Activated naive CD4-positive, alpha-beta T cell treated with anti-CD3 and anti-CD28 coated beads, Interleukin-2, amount 50 U/mL, for 24 hours (primary cell): ENCODE measurements around the gene PRM1.

Experiments
- H3K27ac Mint-ChIP-seq: one replicate; pipeline ENCODE4 v1.8.0; 2021; ENCODE audit warnings: mild to moderate bottlenecking, mixed read lengths
- H3K27me3 Mint-ChIP-seq: one replicate; pipeline ENCODE4 v1.8.0; 2021; ENCODE audit warnings: mixed read lengths
- H3K36me3 Mint-ChIP-seq: one replicate; pipeline ENCODE4 v1.8.0; 2021; ENCODE audit warnings: mixed read lengths
- H3K4me1 Mint-ChIP-seq: one replicate; pipeline ENCODE4 v1.8.0; 2021; ENCODE audit warnings: mixed read lengths
- H3K4me3 Mint-ChIP-seq: one replicate; pipeline ENCODE4 v1.8.0; 2021; ENCODE audit warnings: mild to moderate bottlenecking, mixed read lengths
- H3K9me3 Mint-ChIP-seq: one replicate; pipeline ENCODE4 v1.8.0; 2021; ENCODE audit warnings: mixed read lengths

The PRM1 gene

GRCh38 chr16:11245222-11245737 is 35.9 kb downstream of the PRM1 start:
- Mint-ChIP-seq H3K36me3 (peaks cover 2% of the 10 kb centered on the region), H3K9me3 (no peaks in the 10 kb centered on the region), H3K27ac (peak overlapping the region; percentile 79), H3K27me3 (no peaks in the 10 kb centered on the region), H3K4me3 (no peak overlapping the region), H3K4me1 (peaks cover 5% of the 10 kb centered on the region)

- no peaks in the 10 kb centered on the region for H3K27me3 Mint-ChIP-seq
Observed at GRCh38 chr16:11242658-11243057, 38.5 kb downstream of the PRM1 start.

GRCh38 chr16:11241480-11242204 is 39.5 kb downstream of the PRM1 start:
- no peak overlapping the region for H3K27ac Mint-ChIP-seq
- peaks cover 10% of the 10 kb centered on the region for H3K4me1 Mint-ChIP-seq
- no peak overlapping the region for H3K4me3 Mint-ChIP-seq
- H3K9me3 Mint-ChIP-seq, result no peaks in the 10 kb centered on the region
- no peaks in the 10 kb centered on the region for H3K27me3 Mint-ChIP-seq
- H3K36me3 Mint-ChIP-seq, result no peaks in the 10 kb centered on the region

More at GRCh38 chr16:11242658-11243057, 38.5 kb downstream of the PRM1 start:
- Mint-ChIP-seq H3K4me3 (no peak overlapping the region), H3K36me3 (no peaks in the 10 kb centered on the region), H3K27ac (no peak overlapping the region), H3K4me1 (peaks cover 5% of the 10 kb centered on the region), H3K9me3 (no peaks in the 10 kb centered on the region)

- Mint-ChIP-seq H3K4me1 (peaks cover 10% of the 10 kb centered on the region), H3K4me3 (peak overlapping the region; percentile 3), H3K27me3 (no peaks in the 10 kb centered on the region), H3K36me3 (no peaks in the 10 kb centered on the region), H3K27ac (peak overlapping the region; percentile 87), H3K9me3 (no peaks in the 10 kb centered on the region)
Observed at GRCh38 chr16:11240636-11241473, 40.3 kb downstream of the PRM1 start.

- Mint-ChIP-seq H3K27ac (peak overlapping the region; percentile 90), H3K4me3 (peak overlapping the region; percentile 3), H3K4me1 (peaks cover 13% of the 10 kb centered on the region)
Observed at GRCh38 chr16:11239644-11240632, 41.2 kb downstream of the PRM1 start.

GRCh38 chr16:11238272-11239202 is 42.6 kb downstream of the PRM1 start:
- H3K36me3 Mint-ChIP-seq, result no peaks in the 10 kb centered on the region
- H3K4me1 Mint-ChIP-seq, result peaks cover 25% of the 10 kb centered on the region
- peak overlapping the region; percentile 30 for H3K27ac Mint-ChIP-seq
- H3K9me3 Mint-ChIP-seq, result no peaks in the 10 kb centered on the region
- H3K27me3 Mint-ChIP-seq, result no peaks in the 10 kb centered on the region
- H3K4me3 Mint-ChIP-seq, result no peak overlapping the region

More at GRCh38 chr16:11239644-11240632, 41.2 kb downstream of the PRM1 start:
- Mint-ChIP-seq H3K36me3 (no peaks in the 10 kb centered on the region), H3K27me3 (no peaks in the 10 kb centered on the region), H3K9me3 (no peaks in the 10 kb centered on the region)

- H3K4me1 Mint-ChIP-seq, result peaks cover 39% of the 10 kb centered on the region
- H3K27ac Mint-ChIP-seq, result peak overlapping the region; percentile 72
- H3K4me3 Mint-ChIP-seq, result no peak overlapping the region
- no peaks in the 10 kb centered on the region for H3K36me3 Mint-ChIP-seq
- no peaks in the 10 kb centered on the region for H3K9me3 Mint-ChIP-seq
- H3K27me3 Mint-ChIP-seq, result no peaks in the 10 kb centered on the region
Observed at GRCh38 chr16:11236461-11237254, 44.5 kb downstream of the PRM1 start.

- H3K9me3 Mint-ChIP-seq, result no peaks in the 10 kb centered on the region
- H3K27me3 Mint-ChIP-seq, result no peaks in the 10 kb centered on the region
- H3K27ac Mint-ChIP-seq, result peak overlapping the region; percentile 84
- H3K4me1 Mint-ChIP-seq, result peaks cover 49% of the 10 kb centered on the region
- H3K36me3 Mint-ChIP-seq, result no peaks in the 10 kb centered on the region
- H3K4me3 Mint-ChIP-seq, result no peak overlapping the region
Observed at GRCh38 chr16:11235703-11235991, 45.5 kb downstream of the PRM1 start.

- Mint-ChIP-seq H3K9me3 (no peaks in the 10 kb centered on the region), H3K36me3 (no peaks in the 10 kb centered on the region), H3K4me1 (peaks cover 50% of the 10 kb centered on the region), H3K27me3 (no peaks in the 10 kb centered on the region), H3K4me3 (no peak overlapping the region), H3K27ac (peak overlapping the region; percentile 84)
Observed at GRCh38 chr16:11234884-11235702, 46.0 kb downstream of the PRM1 start.

GRCh38 chr16:11233727-11234376 is 47.3 kb downstream of the PRM1 start:
- H3K4me3 Mint-ChIP-seq, result peak overlapping the region; percentile 74
- H3K4me1 Mint-ChIP-seq, result peaks cover 62% of the 10 kb centered on the region
- no peaks in the 10 kb centered on the region for H3K27me3 Mint-ChIP-seq
- H3K9me3 Mint-ChIP-seq, result no peaks in the 10 kb centered on the region
- H3K36me3 Mint-ChIP-seq, result no peaks in the 10 kb centered on the region
- peak overlapping the region; percentile 98 for H3K27ac Mint-ChIP-seq

GRCh38 chr16:11232852-11233726 is 48.0 kb downstream of the PRM1 start:
- H3K36me3 Mint-ChIP-seq, result no peaks in the 10 kb centered on the region
- H3K9me3 Mint-ChIP-seq, result no peaks in the 10 kb centered on the region
- peaks cover 70% of the 10 kb centered on the region for H3K4me1 Mint-ChIP-seq
- no peaks in the 10 kb centered on the region for H3K27me3 Mint-ChIP-seq
- H3K4me3 Mint-ChIP-seq, result peak overlapping the region; percentile 74
- peak overlapping the region; percentile 98 for H3K27ac Mint-ChIP-seq

GRCh38 chr16:11232302-11232851 is 48.8 kb downstream of the PRM1 start:
- Mint-ChIP-seq H3K27ac (peak overlapping the region; percentile 98), H3K4me3 (peak overlapping the region; percentile 74), H3K9me3 (no peaks in the 10 kb centered on the region), H3K4me1 (peaks cover 75% of the 10 kb centered on the region), H3K27me3 (no peaks in the 10 kb centered on the region), H3K36me3 (no peaks in the 10 kb centered on the region)
